Left ventricle myocardium inferior (tissue), 1 donor: Measurements from ENCODE around the gene ENDOV. TPM values are rescaled to one million over a fixed set of nuclear protein-coding genes. Genes with fewer than 3 reads are reported as not detected.

Experiments used
- DNase-seq: peaks from one replicate; pipeline ENCODE4 v3.0.0-alpha.2; 2020
- H3K27ac ChIP-seq: fragments of 200-600 bp; replicated peaks from 2 replicates; pipeline ENCODE4 v1.8.0; 2021
- H3K27me3 ChIP-seq: fragments of 200-600 bp; 2 replicates; pipeline ENCODE4 v1.8.0; 2021; ENCODE audit warnings: low read depth
- H3K36me3 ChIP-seq: fragments of 200-600 bp; 2 replicates; pipeline ENCODE4 v1.8.0; 2021
- H3K4me1 ChIP-seq: fragments of 200-600 bp; 2 replicates; pipeline ENCODE4 v1.8.0; 2021
- H3K4me3 ChIP-seq: fragments of 200-600 bp; 2 replicates; pipeline ENCODE4 v1.8.0; 2021; ENCODE audit warnings: mild to moderate bottlenecking, moderate library complexity
- H3K9me3 ChIP-seq: fragments of 200-600 bp; replicated peaks from 2 replicates; pipeline ENCODE4 v1.8.0; 2021
- CTCF ChIP-seq: fragments of 200-600 bp; IDR thresholded peaks from 2 replicates; pipeline ENCODE4 v1.8.0; 2021; ENCODE audit warnings: antibody characterized with exemption, mild to moderate bottlenecking, borderline replicate concordance
- intact Hi-C: fragments of 100-400 bp; cut with micrococcal nuclease; formaldehyde crosslinking; loops from one replicate; pipeline ENCODE4 v1.11.0; 2022
- total RNA-seq: library from RNA; stranded (reverse); fragmentation: NEBNext Ultra II Directional; extraction: Animal tissue kit (Norgen Biotek cat#: 25700); gene quantifications from one replicate; pipeline ENCODE4 v1.2.1, GENCODE V29; 2021
- donor health status: DM: no; HTN: yes; CAD: no; lungs with severe emphysema.

Gene ENDOV
- total RNA-seq, 1 donor from 2014 or later = 11.3 TPM

- no peaks in the 10 kb centered on the region for H3K27me3 ChIP-seq
- intact Hi-C loops = no loop called here
- no peaks in the 10 kb centered on the region for H3K9me3 ChIP-seq
- TF ChIP-seq CTCF = no peak
- peaks cover 51% of the 10 kb centered on the region for H3K4me1 ChIP-seq
- peaks cover 18% of the 10 kb centered on the region for H3K36me3 ChIP-seq
- H3K27ac ChIP-seq = no peak overlapping the region
- no peak for DNase-seq
- no peak overlapping the region for H3K4me3 ChIP-seq
Measured at GRCh38 chr17:80418589-80418988, 3.6 kb downstream of the ENDOV start.

GRCh38 chr17:80419255-80419654, 4.3 kb downstream of the ENDOV start:
- H3K27me3 ChIP-seq = no peaks in the 10 kb centered on the region
- no peak overlapping the region for H3K27ac ChIP-seq
- no peak for DNase-seq
- H3K36me3 ChIP-seq = peaks cover 18% of the 10 kb centered on the region
- no peak for TF ChIP-seq CTCF
- H3K4me1 ChIP-seq = peaks cover 47% of the 10 kb centered on the region
- no peak overlapping the region for H3K4me3 ChIP-seq
- intact Hi-C loops = no loop called here
- no peaks in the 10 kb centered on the region for H3K9me3 ChIP-seq

- H3K4me3 ChIP-seq = no peak overlapping the region
- no peaks in the 10 kb centered on the region for H3K9me3 ChIP-seq
- H3K27me3 ChIP-seq = no peaks in the 10 kb centered on the region
- intact Hi-C loops = loop anchor here (10.0 kb wide), 1 partner anchor 563 kb away; no protein-coding TSS in a partner anchor
- H3K4me1 ChIP-seq = peaks cover 25% of the 10 kb centered on the region
- H3K36me3 ChIP-seq = peaks cover 18% of the 10 kb centered on the region
- no peak for DNase-seq
- no peak overlapping the region for H3K27ac ChIP-seq
- no peak for TF ChIP-seq CTCF
Measured at GRCh38 chr17:80421381-80422090, 6.6 kb downstream of the ENDOV start.

DNA sequence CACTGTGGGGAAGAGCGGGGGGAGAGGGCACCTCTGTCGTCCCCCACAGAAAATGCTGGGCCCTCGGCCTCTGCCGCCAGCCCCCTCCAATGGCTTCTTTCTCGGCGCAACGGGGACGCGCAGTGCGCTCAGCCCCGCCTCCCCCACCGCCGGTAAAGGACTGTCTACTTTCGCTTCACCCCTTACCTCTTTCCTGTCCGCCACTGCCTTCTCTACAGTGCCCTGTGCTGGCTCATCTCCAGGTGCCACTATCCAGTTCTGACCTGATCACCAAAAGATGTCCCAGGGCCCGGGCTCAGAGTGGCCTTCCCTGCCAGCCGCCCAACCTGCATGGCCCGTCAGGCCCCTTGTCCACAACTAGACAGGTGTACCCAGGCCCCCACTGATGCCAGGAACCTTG, 7.3 kb downstream of the ENDOV start:
- no peaks in the 10 kb centered on the region for H3K27me3 ChIP-seq
- no peak overlapping the region for H3K27ac ChIP-seq
- intact Hi-C loops = loop anchor here (10.0 kb wide), 1 partner anchor 563 kb away; no protein-coding TSS in a partner anchor
- no peak overlapping the region for H3K4me3 ChIP-seq
- TF ChIP-seq CTCF = no peak
- DNase-seq = no peak
- peaks cover 18% of the 10 kb centered on the region for H3K36me3 ChIP-seq
- H3K4me1 ChIP-seq = peaks cover 26% of the 10 kb centered on the region
- H3K9me3 ChIP-seq = no peaks in the 10 kb centered on the region

DNA sequence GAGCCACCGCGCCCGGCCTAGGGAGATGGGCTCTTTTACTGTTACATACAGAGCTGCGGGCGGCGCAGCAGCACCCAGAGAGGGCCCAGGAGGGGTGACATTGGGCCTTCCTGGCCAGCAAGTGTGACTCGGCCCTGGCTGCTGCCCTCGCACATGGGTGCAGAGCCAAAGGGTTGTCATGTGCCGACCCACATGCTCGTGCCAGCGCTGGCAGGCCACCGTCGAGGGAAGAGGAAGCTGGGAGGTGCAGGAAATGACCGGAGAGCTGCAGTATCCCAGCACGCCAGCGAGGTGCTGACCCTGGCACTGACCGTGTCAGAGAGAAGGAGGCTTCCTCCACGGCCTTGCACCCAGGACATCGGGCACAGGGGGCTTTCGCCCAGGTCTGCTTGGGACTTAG, 8.0 kb downstream of the ENDOV start:
- DNase-seq = peak; percentile 41
- no peak overlapping the region for H3K27ac ChIP-seq
- H3K9me3 ChIP-seq = no peaks in the 10 kb centered on the region
- intact Hi-C loops = loop anchor here (10.0 kb wide), 1 partner anchor 562 kb away; no protein-coding TSS in a partner anchor
- H3K4me3 ChIP-seq = no peak overlapping the region
- TF ChIP-seq CTCF = no peak
- H3K27me3 ChIP-seq = no peaks in the 10 kb centered on the region
- peaks cover 13% of the 10 kb centered on the region for H3K36me3 ChIP-seq
- peaks cover 20% of the 10 kb centered on the region for H3K4me1 ChIP-seq
